ENCODE data around the gene IGFL2.
"Not testable (repeated sequence)": the region's sequence is repeated elsewhere in the genome, so short reads cannot be mapped to it uniquely, and the experiment has no call there.

Gene IGFL2

GRCh38 chr19:46147791-46148288 lies at the start of gene IGFL2:
IGFL2 (plus strand) TSS chr19:46148238; CDS start chr19:46148279, 41 bp downstream.
- no peak for DNase-seq

- no peak for DNase-seq
Observed at GRCh38 chr19:46100344-46100743, 47.7 kb upstream of the IGFL2 start.

- DNase-seq, result no peak
Observed at GRCh38 chr19:46101293-46101692, 46.7 kb upstream of the IGFL2 start.

- DNase-seq, result not testable (repeated sequence)
Observed at GRCh38 chr19:46102333-46102732, 45.7 kb upstream of the IGFL2 start.

- DNase-seq, result no peak
Observed at GRCh38 chr19:46107371-46107770, 40.7 kb upstream of the IGFL2 start.

- DNase-seq, result no peak
Observed at GRCh38 chr19:46109876-46110275, 38.2 kb upstream of the IGFL2 start.

- DNase-seq, result no peak
Observed at GRCh38 chr19:46111376-46111775, 36.7 kb upstream of the IGFL2 start.

GRCh38 chr19:46112527-46112926 lies 35.5 kb upstream of the IGFL2 start:
- no peak for DNase-seq

GRCh38 chr19:46113726-46114125 lies 34.3 kb upstream of the IGFL2 start:
- no peak for DNase-seq

- peak in 1 of 14 donors; percentile 5 for DNase-seq
Observed at GRCh38 chr19:46115396-46116106, 32.5 kb upstream of the IGFL2 start.

- DNase-seq, result no peak
Observed at GRCh38 chr19:46116121-46116520, 31.9 kb upstream of the IGFL2 start.

- no peak for DNase-seq
Observed at GRCh38 chr19:46118136-46118535, 29.9 kb upstream of the IGFL2 start.

GRCh38 chr19:46124638-46125115 lies 23.4 kb upstream of the IGFL2 start, which contains the start of gene IGFL3:
IGFL3 (minus strand) TSS chr19:46124688; CDS start chr19:46124649, 39 bp downstream.
- peak in 3 of 14 donors; percentile 1 to 12 (median 8) for DNase-seq

GRCh38 chr19:46125447-46125846 lies 22.6 kb upstream of the IGFL2 start:
- DNase-seq, result no peak

GRCh38 chr19:46126086-46126580 lies 21.9 kb upstream of the IGFL2 start:
- DNase-seq, result no peak

GRCh38 chr19:46131485-46132143 lies 16.4 kb upstream of the IGFL2 start:
- DNase-seq, result no peak

GRCh38 chr19:46132508-46133100 lies 15.4 kb upstream of the IGFL2 start:
- no peak for DNase-seq

- DNase-seq, result peak in 10 of 14 donors; percentile 6 to 80 (median 26)
Observed at GRCh38 chr19:46133101-46133627, 14.9 kb upstream of the IGFL2 start.

GRCh38 chr19:46133777-46134241 lies 14.2 kb upstream of the IGFL2 start:
- DNase-seq, result no peak

- no peak for DNase-seq
Observed at GRCh38 chr19:46134527-46134926, 13.5 kb upstream of the IGFL2 start.

GRCh38 chr19:46137915-46138473 lies 10.0 kb upstream of the IGFL2 start:
- no peak for DNase-seq

GRCh38 chr19:46141421-46141820 lies 6.6 kb upstream of the IGFL2 start:
- DNase-seq, result no peak

Data from C1 segment of cervical spinal cord (tissue), 14 donors.